Caco-2 (cell line): Measurements from ENCODE around the gene NCF2. TPM values are rescaled to one million over a fixed set of nuclear protein-coding genes. Genes with fewer than 3 reads are reported as not detected.

Source experiments
- BruUV-seq: library from RNA; stranded (reverse); fragments of 400-500 nt; replicated peaks from 2 replicates; lab custom pipeline; 2021; lab: Mats Ljungman, UMichigan
- CTCF ChIA-PET: fragments of 300-600 bp; sonication (Branson Sonifier 250); formaldehyde crosslinking; loops from one replicate; lab custom pipeline; 2022; ENCODE audit warnings: antibody characterized with exemption; lab: Charles Lee
- POLR2A ChIA-PET: fragments of 300-600 bp; sonication (Branson Sonifier 250); formaldehyde crosslinking; loops from one replicate; lab custom pipeline; 2022; ENCODE audit warnings: antibody characterized with exemption; lab: Charles Lee
- DNase-seq, 2 experiments: peaks; one replicate each; pipeline versions ENCODE4 v3.0.0 to v3.0.0-alpha.2; 2020 to 2022
- H3K27me3 ChIP-seq: replicated peaks from 2 replicates; pipeline ENCODE4 v1.6.0; 2011; ENCODE audit warnings: low read length; ENCODE audit not compliant: control insufficient read depth, insufficient read depth
- H3K36me3 ChIP-seq: 2 replicates; pipeline ENCODE4 v1.5.1; 2011; ENCODE audit warnings: low read length; ENCODE audit not compliant: control insufficient read depth, insufficient read depth
- H3K4me1 ChIP-seq: fragments of 250-450 bp; sonication (Bioruptor Pico); 2 replicates; pipeline ENCODE4 v1.5.1; 2020; ENCODE audit warnings: mild to moderate bottlenecking
- H3K4me3 ChIP-seq: 2 replicates; pipeline ENCODE4 v1.5.1; 2011; ENCODE audit warnings: low read depth, mild to moderate bottlenecking, control low read depth, low read length
- H3K9me3 ChIP-seq: fragments of 250-450 bp; sonication (Bioruptor Pico); 2 replicates; pipeline ENCODE4 v1.5.1; 2020; ENCODE audit warnings: mild to moderate bottlenecking, moderate library complexity
- H3K27ac Mint-ChIP-seq: one replicate; pipeline ENCODE4 v1.8.0; 2022; ENCODE audit warnings: mixed read lengths; ENCODE audit not compliant: unreplicated experiment
- H3K27me3 Mint-ChIP-seq: one replicate; pipeline ENCODE4 v1.8.0; 2022; ENCODE audit warnings: mixed read lengths; ENCODE audit not compliant: insufficient read depth, unreplicated experiment
- H3K36me3 Mint-ChIP-seq: one replicate; pipeline ENCODE4 v1.8.0; 2022; ENCODE audit warnings: mild to moderate bottlenecking, mixed read lengths; ENCODE audit not compliant: insufficient read depth, unreplicated experiment
- H3K4me1 Mint-ChIP-seq: one replicate; pipeline ENCODE4 v1.8.0; 2022; ENCODE audit warnings: low read depth, mixed read lengths; ENCODE audit not compliant: unreplicated experiment
- H3K4me3 Mint-ChIP-seq: one replicate; pipeline ENCODE4 v1.8.0; 2022; ENCODE audit warnings: mild to moderate bottlenecking, moderate library complexity, mixed read lengths; ENCODE audit not compliant: unreplicated experiment
- H3K9me3 Mint-ChIP-seq: one replicate; pipeline ENCODE4 v1.8.0; 2022; ENCODE audit warnings: mixed read lengths; ENCODE audit not compliant: unreplicated experiment
- CTCF ChIP-seq, 2 experiments: fragments of 200-600 bp in 1 of 2; IDR thresholded peaks; 1 replicate in 1 of 2; 2 replicates in 1 of 2; pipeline versions ENCODE4 v1.5.1 to v1.8.0; 2011 to 2022; ENCODE audit warnings: antibody characterized with exemption in 1 of 2, control low read depth in 1 of 2, inconsistent platforms in 1 of 2, low read depth in 1 of 2, low read length in 1 of 2, mild to moderate bottlenecking in 1 of 2, moderate library complexity in 1 of 2; ENCODE audit not compliant: insufficient read depth in 1 of 2, severe bottlenecking in 1 of 2, unreplicated experiment in 1 of 2
- intact Hi-C: fragments of 100-400 bp; cut with micrococcal nuclease; formaldehyde crosslinking; loops from one replicate; pipeline ENCODE4 v1.10.0; 2022; ENCODE audit not compliant: unreplicated experiment
- total RNA-seq: library from RNA; stranded (reverse); gene quantifications from 2 replicates; pipeline ENCODE4 v1.2.3, GENCODE V29; 2022

The NCF2 gene
- total RNA-seq, 1 experiment from 2014 or later = not detected

DNA sequence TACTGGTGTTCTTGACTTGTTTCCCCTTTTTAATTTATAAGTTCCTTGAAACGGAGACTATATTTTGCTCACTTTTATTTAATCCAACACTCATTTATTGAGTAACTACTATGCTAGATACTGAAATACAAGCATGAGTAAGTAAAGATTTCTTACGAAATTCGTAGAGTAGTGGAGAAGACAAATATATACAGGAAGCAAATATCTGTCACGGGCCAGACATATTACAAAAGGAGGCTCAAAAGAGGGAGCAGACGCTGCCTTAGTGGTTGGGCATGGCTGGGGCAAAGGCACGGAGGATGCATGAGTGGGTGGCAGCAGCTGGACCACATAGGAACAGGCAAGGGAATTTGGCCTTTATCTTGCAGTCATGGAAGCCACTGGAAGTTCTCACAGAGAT lies 6.8 kb downstream of the NCF2 start:
- Mint-ChIP-seq H3K9me3 (no peaks in the 10 kb centered on the region), H3K4me1 (peaks cover 17% of the 10 kb centered on the region), H3K27me3 (no peaks in the 10 kb centered on the region), H3K4me3 (no peak overlapping the region), H3K27ac (no peak overlapping the region), H3K36me3 (no peaks in the 10 kb centered on the region)
- Histone ChIP-seq H3K36me3 (no peaks in the 10 kb centered on the region), H3K4me1 (peaks cover 8% of the 10 kb centered on the region), H3K27me3 (no peaks in the 10 kb centered on the region), H3K9me3 (no peaks in the 10 kb centered on the region), H3K4me3 (no peak overlapping the region)
- DNase-seq = no peak
- BruUV-seq = no TSS peak
- intact Hi-C loops = no loop called here
- no peak for TF ChIP-seq CTCF (IDR thresholded peaks at IDR 0.05; ENCODE audit: insufficient read depth in 1 of 2, low read depth in 1 of 2, low read length in 1 of 2, severe bottlenecking in 1 of 2, unreplicated experiment in 1 of 2)
- ChIA-PET CTCF (interaction anchor here (0.6 kb wide), 1 partner anchor 247 kb away, joined by 3 read pairs; no protein-coding TSS in a partner anchor), POLR2A (no interaction called here)

DNA sequence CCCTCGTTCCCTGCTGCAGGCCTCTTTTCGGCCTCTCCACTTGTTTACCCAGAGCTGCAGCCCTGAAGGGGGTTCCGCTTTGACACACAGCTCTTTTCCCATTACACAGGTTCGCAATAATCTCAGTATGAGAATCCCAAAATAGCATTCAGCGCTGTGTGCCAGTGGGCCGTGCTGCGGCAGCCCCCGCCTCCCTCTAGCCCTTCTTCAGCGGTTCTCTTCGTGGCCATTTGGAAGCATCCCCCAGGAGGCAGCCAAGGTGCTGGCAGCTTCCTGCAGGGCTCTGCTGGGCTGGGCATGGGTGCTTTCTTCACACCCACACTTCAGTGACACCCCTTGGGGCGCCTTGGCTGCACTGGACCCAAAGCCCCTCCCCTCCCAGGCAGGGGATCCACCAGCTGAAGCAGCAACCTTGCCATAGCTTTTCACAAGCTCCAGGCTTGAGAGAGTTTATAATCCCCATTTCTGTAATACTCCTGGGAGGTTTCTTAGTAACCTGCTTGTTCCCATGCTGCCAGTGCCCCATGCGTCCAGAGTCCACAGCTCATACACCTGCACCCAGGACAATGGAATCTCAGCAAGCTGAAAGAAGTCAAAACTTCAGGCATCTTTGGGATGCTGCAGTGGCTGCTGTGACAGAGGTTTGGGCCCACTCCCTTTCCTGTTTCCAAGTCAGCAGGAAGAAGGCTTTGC lies 8.1 kb downstream of the NCF2 start:
- no peak overlapping the region for H3K27ac Mint-ChIP-seq
- POLR2A ChIA-PET = interaction anchor here (0.7 kb wide), 1 partner anchor 13 kb away, joined by 4 read pairs; no protein-coding TSS in a partner anchor

DNA sequence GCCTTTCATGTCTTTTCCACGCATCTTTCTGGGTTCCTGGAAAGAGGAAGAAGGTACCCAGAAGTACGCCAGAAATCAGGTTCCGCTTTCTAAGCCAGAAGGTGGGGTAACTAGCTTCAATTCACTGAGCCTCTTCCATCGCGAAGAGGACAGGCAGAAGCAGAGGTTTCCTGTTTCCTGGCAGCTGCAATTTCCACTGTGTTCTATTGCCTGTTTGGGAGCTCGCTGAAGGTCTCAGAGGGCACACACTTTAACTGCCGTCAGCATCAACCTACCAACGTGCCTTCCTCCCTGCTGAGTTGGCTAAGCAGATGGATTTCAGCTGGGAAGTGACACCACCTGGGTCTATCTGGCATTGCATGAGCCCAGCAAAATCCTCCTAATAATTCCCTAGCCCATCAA lies 10.0 kb downstream of the NCF2 start:
- Mint-ChIP-seq H3K27me3 (no peaks in the 10 kb centered on the region), H3K27ac (no peak overlapping the region), H3K4me1 (peaks cover 17% of the 10 kb centered on the region), H3K4me3 (no peak overlapping the region), H3K36me3 (no peaks in the 10 kb centered on the region), H3K9me3 (no peaks in the 10 kb centered on the region)
- DNase-seq = peak; percentile 30 to 51
- intact Hi-C loops = no loop called here
- TF ChIP-seq CTCF (IDR thresholded peaks at IDR 0.05; ENCODE audit: insufficient read depth in 1 of 2, low read depth in 1 of 2, low read length in 1 of 2, severe bottlenecking in 1 of 2, unreplicated experiment in 1 of 2) = peak; percentile 18 to 22
- H3K4me1 ChIP-seq = peaks cover 9% of the 10 kb centered on the region
- H3K36me3 ChIP-seq = no peaks in the 10 kb centered on the region
- H3K4me3 ChIP-seq = no peak overlapping the region
- BruUV-seq = no TSS peak
- ChIA-PET CTCF (interaction anchor here (1.0 to 2.1 kb wide), 2 partner anchors 27 to 29 kb away, joined by 4 to 9 read pairs; no protein-coding TSS in a partner anchor), POLR2A (no interaction called here)
- no peaks in the 10 kb centered on the region for H3K27me3 ChIP-seq
- no peaks in the 10 kb centered on the region for H3K9me3 ChIP-seq

More for the DNA sequence above, 8.1 kb downstream of the NCF2 start:
- TF ChIP-seq CTCF (IDR thresholded peaks at IDR 0.05; ENCODE audit: insufficient read depth in 1 of 2, low read depth in 1 of 2, low read length in 1 of 2, severe bottlenecking in 1 of 2, unreplicated experiment in 1 of 2) = no peak
- no peaks in the 10 kb centered on the region for H3K27me3 ChIP-seq
- intact Hi-C loops = no loop called here
- H3K4me3 ChIP-seq = no peak overlapping the region
- Mint-ChIP-seq H3K4me3 (no peak overlapping the region), H3K27me3 (no peaks in the 10 kb centered on the region), H3K4me1 (peaks cover 17% of the 10 kb centered on the region), H3K9me3 (no peaks in the 10 kb centered on the region), H3K36me3 (no peaks in the 10 kb centered on the region)
- DNase-seq = no peak
- CTCF ChIA-PET = no interaction called here
- no peaks in the 10 kb centered on the region for H3K36me3 ChIP-seq
- H3K4me1 ChIP-seq = peaks cover 9% of the 10 kb centered on the region
- BruUV-seq = no TSS peak
- no peaks in the 10 kb centered on the region for H3K9me3 ChIP-seq
